ENCODE results near the gene FAM76B. TPM values are rescaled to one million over a fixed set of nuclear protein-coding genes. Genes with fewer than 3 reads are reported as not detected.

FAM76B gene
- total and polyA plus RNA-seq, 2 of the 13 experiments (the other 11 are each of a cell fraction or from before 2014, with no cell fraction given) = 20.2 to 24.2 TPM

DNA sequence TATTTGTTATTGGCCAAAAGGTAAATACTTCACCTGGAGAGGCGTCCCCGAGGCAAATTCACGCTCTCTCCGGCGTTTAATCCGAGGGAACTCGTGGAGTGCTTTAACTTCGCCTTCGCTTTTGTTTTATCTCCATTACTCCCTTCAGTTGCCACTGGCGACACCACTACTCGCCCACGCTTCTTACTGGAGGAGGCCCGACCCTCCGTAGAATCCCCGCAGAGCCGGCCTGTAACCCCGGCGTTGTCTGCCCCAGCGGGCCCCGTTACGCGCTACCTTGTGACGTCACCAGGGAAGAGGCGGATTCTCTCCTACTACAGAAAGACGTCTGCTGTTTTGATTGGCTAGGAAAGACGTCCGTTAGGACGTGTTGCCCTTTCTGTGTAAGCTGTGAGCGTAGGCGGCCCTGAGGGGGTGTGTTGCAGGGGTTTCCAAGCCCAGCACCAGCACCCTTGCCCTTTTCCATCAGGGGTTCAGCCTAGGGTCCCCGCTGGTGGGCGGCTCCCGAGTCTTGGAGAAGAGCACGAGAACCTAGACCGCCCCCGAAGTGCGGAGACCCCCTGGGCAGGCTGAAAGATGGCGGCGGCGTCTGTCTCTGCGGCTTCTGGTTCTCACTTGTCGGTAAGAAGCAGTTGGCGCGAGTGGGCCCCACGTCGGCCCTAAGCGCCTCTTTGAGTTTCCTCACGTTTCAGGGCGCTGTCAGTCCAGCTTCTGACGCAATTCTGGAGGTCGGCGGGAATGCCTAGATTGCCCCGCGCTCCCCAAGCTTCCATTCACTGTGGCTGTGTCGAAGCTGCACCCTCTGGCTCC is 746 bp upstream of the FAM76B start, which contains the start of gene CEP57 (continued):
- TF ChIP-seq CSRNP2 (CRISPR knock-in tag; conservative IDR thresholded peaks at IDR 0.05; ENCODE audit: low read depth) (no peak), GRHL1 (CRISPR knock-in tag; conservative IDR thresholded peaks at IDR 0.05) (no peak), ARNTL (CRISPR knock-in tag; IDR thresholded peaks at IDR 0.05) (peak; percentile 25; the same call in 1 of the 2 replicates), DR1 (CRISPR knock-in tag; IDR thresholded peaks at IDR 0.05) (no peak), U2AF1 (optimal IDR thresholded peaks at IDR 0.05; ENCODE audit: low read depth, low read length) (no peak), YY1 (IDR thresholded peaks at IDR 0.05; ENCODE audit: insufficient read depth, insufficient replicate concordance, low read depth, low read length) (peak; percentile 85), DNMT1 (CRISPR knock-in tag; IDR thresholded peaks at IDR 0.05) (no peak), ZSCAN9 (CRISPR knock-in tag; IDR thresholded peaks at IDR 0.05; ENCODE audit: borderline replicate concordance) (no peak; the same call in 1 of the 2 replicates), THAP7 (CRISPR knock-in tag; IDR thresholded peaks at IDR 0.05) (no peak), NCOA2 (CRISPR knock-in tag; IDR thresholded peaks at IDR 0.05) (no peak; the same call in 1 of the 2 replicates), GABPA (IDR thresholded peaks at IDR 0.05; ENCODE audit: low read depth, low read length) (no peak), GABPA (CRISPR knock-in tag; IDR thresholded peaks at IDR 0.05; ENCODE audit: low read depth) (peak; percentile 74; the same call in 1 of the 2 replicates), ZNF451 (CRISPR knock-in tag; IDR thresholded peaks at IDR 0.05) (no peak)
- TF ChIP-seq, protein P1, sequence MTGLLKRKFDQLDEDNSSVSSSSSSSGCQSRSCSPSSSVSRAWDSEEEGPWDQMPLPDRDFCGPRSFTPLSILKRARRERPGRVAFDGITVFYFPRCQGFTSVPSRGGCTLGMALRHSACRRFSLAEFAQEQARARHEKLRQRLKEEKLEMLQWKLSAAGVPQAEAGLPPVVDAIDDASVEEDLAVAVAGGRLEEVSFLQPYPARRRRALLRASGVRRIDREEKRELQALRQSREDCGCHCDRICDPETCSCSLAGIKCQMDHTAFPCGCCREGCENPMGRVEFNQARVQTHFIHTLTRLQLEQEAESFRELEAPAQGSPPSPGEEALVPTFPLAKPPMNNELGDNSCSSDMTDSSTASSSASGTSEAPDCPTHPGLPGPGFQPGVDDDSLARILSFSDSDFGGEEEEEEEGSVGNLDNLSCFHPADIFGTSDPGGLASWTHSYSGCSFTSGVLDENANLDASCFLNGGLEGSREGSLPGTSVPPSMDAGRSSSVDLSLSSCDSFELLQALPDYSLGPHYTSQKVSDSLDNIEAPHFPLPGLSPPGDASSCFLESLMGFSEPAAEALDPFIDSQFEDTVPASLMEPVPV (CRISPR knock-in tag; IDR thresholded peaks at IDR 0.05) = 0 out of 2 replicates have a peak, but pooled peaks have one; percentile 11
